DND-41 (cell line): ENCODE results near the gene NCAM2.

ENCODE experiments used
- EZH2 ChIP-seq: IDR thresholded peaks from 3 replicates; pipeline ENCODE4 v1.6.1; 2012; ENCODE audit warnings: borderline replicate concordance, low read depth, mild to moderate bottlenecking, moderate library complexity, low read length, inconsistent platforms; ENCODE audit not compliant: severe bottlenecking
- TF ChIP-seq, protein P1 (sequence below): IDR thresholded peaks from 2 replicates; pipeline ENCODE4 v1.5.1; 2012; ENCODE audit warnings: borderline replicate concordance, low read length, moderate library complexity, mild to moderate bottlenecking; ENCODE audit not compliant: poor library complexity, severe bottlenecking; ENCODE audit errors: extremely low read depth

DNA sequence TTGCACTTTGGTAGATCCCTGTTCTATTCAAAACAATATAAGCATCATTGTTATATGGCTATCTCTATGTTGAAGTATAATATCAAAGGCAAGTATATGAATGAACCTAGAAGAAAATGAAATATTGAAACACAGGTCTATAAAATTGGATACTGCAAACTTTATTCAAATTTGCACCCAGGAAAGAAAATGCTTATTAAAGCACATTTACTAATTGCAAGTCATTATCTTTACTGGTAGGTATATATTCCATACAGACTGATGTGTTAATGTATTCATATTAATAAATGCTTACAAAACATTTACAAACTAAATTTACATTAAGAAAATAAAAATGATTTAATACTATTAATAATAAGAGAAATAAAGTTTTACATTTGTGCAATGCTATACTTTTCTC lies 469.8 kb downstream of the NCAM2 start:
- TF ChIP-seq, protein P1, sequence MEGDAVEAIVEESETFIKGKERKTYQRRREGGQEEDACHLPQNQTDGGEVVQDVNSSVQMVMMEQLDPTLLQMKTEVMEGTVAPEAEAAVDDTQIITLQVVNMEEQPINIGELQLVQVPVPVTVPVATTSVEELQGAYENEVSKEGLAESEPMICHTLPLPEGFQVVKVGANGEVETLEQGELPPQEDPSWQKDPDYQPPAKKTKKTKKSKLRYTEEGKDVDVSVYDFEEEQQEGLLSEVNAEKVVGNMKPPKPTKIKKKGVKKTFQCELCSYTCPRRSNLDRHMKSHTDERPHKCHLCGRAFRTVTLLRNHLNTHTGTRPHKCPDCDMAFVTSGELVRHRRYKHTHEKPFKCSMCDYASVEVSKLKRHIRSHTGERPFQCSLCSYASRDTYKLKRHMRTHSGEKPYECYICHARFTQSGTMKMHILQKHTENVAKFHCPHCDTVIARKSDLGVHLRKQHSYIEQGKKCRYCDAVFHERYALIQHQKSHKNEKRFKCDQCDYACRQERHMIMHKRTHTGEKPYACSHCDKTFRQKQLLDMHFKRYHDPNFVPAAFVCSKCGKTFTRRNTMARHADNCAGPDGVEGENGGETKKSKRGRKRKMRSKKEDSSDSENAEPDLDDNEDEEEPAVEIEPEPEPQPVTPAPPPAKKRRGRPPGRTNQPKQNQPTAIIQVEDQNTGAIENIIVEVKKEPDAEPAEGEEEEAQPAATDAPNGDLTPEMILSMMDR: no peak
- TF ChIP-seq EZH2: no peak
